DMS53 treated with DMSO at 0.1 percent for 48 hours (cell line): ENCODE results near the gene IQCF6.
"Not testable (repeated sequence)": the region's sequence is repeated elsewhere in the genome, so short reads cannot be mapped to it uniquely, and the experiment has no call there.

Source experiments
- DNase-seq: peaks from one replicate; lab custom pipeline; 2025; ENCODE audit not compliant: unreplicated experiment; lab: John Stamatoyannopoulos, UW

IQCF6 gene

DNA sequence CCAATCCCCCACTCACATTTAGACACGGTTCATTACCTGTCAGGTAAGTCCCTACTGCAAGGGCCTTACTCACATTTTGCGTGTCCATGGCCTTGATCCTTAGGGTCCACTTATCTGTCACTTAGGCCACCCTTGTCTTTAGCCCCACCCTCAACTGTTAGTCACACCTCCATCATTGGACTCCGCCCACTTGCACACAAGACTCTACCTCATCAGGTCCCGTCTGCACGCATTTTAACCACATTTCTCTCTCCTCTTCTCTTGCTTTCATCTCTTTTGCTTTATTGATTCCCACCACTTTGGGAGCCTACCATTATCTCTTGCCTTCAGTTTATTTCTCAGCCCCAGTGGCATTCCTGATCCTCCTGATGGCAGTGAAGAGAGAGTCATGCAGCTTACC lies at the start of gene IQCF6:
Gene IQCF6, minus strand, starts transcription at position 101 of the 400 bp plus-strand sequence. Its CDS starts 13 bp downstream, at position 88.
- DNase-seq: no peak

DNA sequence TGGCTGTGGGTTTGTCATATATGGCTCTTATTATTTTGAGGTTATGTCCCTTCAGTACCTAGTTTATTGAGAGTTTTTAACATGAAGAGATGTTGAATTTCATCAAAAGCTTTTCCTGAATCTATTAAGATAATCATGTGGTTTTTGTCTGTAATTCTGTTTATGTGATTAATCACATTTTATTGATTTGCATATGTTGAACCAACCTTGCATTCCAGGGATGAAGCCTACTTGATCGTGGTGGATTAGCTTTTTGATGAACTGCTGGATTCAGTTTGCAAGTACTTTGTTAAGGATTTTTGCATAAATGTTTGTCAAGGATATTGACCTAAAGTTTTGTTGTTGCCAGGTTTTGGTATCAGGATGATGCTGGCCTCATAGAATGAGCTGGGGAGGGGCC lies 49.3 kb upstream of the IQCF6 start:
- DNase-seq: no peak

DNA sequence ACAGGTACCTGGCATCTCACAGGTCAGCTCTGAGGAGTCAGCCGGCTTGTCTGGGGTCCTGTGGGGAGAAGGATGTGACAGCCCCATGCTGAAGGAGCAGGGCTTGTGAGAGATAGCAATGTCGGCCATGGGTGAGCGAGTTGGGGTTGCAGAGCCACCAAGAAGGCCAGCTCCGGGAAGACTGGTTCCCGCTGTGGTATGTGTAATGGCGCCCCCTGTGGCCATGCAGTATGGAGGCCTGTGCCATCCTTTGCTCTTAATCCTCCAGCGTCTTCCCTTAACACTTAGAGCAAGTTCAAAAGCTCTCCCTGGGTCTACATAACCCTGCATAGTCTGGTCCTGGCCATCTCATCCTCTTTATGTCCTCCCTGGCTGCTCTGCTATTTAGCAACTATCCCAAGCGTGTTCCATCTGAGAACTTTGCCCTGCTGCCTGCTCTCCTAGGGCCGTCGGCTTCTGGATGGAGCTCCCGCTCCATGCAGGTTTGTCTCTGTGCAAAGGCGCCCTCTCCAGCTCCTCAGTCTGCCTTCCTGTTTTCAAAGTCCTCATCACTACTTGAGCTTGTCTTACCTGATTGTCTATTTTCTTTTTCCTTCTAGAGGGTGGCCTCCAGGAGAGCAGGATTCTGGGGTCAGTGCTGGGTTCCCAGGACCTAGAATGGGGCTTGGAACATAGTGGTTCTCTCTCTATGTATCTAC lies 40.8 kb upstream of the IQCF6 start:
- DNase-seq: no peak

DNA sequence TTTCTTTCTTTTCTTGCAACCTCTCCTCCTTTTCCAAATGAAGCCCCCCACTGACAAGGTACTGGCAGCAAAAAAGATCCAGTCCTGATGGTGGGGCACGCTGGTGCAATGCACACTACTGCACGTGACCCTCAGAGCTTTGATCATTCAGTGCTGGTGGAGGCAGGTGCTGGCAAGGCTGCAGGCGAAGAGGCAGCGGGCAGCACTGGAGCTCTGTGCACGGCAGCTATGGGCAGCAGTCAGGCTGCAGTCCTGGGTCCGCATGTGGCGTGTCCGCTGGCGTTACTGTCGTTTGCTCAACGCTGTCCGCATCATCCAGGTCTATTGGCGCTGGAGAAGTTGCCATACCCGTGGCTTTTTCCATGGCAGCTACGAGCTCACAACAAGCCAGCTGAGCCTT lies 40.1 kb upstream of the IQCF6 start:
- no peak for DNase-seq

DNA sequence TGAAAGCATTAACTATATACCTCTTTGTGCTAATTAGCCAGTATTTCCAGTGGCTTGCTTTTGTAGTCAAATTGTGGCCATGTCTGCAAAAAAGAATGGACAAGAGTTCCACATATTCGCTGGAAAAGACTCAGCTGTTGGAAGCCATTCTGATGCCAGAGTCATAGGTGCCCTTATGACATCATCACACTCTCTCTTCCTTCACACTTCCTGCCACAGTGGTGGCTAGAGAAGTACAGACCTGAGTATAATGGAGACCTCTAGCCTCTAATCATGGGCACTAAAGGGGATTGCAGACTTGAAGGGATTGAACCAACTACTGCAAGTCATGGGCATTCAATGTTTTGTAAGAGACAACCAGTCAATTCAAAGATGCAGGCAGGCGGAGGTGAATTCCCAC lies 38.3 kb upstream of the IQCF6 start:
- DNase-seq: no peak

DNA sequence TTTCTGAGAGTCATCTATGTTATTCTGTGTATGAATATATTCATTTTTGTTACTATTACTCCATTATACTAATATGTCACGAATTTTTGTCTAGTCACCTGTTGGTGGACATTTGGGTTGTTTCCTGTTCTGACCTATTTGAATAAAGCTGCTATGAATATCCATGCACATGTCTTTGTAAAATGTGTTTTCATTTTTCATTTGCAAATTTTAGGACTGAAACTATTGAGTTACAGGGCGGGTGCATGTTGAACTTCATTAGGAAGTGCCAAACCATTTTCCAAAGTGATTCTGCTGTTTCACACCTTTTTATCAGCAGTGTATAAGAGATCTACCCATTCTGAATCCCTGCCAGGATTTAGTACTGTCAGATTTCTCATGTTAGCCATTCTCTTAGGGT lies 37.7 kb upstream of the IQCF6 start:
- no peak for DNase-seq

DNA sequence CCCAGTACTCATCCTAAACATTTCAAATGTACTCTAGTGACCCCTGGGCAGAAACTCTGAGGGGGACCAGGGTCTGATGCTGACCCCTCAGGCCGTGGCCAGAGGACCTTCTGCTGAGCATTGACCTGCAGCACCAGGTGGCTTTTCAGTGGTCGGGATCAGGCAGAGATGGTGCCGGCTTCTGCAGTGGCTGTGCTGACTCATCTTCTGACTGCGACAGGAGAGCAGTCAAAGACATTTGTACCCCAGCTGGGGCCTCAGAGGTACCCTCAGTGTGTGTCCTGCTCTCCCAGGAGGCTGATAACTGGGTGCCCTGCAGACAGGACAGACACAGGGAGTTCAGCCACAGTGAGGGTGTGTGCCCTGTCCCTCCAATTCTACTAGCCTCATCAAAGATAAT lies 36.6 kb upstream of the IQCF6 start:
- DNase-seq: no peak

DNA sequence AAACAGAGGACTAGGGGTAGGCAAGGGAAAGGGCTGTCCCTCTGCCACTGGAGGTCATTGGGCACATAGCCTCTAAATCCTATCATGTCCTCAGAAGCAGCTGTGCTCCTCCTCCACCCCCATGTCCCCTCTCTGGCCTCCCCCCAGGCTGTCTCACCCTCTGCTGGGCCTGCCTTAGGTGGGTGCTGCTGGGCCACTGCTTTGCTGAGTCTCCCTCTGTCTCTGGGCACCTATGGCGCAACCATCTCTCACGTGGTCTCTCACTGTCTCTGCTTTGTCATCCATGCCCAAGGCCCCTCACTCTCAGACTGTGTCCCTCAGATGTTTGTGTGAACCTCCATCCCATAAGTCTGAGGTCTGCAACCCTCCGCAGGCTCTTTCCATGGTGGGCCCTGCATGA lies 35.0 kb upstream of the IQCF6 start:
- DNase-seq: no peak

DNA sequence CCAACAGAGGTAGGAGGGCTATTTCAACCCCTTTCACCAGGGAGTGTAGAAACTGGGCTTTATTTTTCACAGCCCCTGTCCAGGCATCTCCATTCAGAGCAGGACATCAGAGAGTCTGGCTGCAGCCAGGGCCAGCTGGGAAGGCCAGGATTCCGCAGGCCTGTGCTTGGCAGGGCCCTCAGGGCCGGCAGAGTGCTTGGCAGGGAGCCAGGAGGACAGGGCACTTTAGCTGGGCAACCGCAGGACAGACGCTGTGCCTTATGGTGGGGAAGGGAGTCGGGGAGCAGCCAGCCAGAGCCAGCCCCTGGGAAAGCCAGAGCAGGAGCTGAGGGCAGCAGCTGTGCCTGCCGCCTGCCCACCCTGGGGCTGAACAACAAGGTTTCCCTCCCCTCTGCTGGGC lies 34.5 kb upstream of the IQCF6 start:
- DNase-seq: no peak

DNA sequence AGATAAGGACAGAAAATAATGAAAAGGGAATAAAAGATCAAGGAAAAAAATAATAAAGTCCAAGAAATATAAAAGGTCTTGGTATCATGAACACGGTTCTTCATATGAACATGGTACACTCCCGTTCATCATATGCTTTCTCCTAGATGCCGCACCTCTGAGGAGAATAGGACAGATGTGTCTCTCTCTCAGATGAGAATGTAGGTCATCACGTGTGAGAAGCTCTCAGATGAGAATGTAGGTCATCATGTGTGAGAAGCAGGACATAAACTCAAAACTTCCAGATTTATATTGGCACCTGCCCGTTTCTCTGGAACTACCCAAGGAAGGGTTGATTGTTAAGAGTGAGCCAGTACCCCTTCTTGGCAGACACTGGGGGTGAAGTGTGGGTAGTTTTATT lies 29.9 kb upstream of the IQCF6 start:
- DNase-seq: no peak

DNA sequence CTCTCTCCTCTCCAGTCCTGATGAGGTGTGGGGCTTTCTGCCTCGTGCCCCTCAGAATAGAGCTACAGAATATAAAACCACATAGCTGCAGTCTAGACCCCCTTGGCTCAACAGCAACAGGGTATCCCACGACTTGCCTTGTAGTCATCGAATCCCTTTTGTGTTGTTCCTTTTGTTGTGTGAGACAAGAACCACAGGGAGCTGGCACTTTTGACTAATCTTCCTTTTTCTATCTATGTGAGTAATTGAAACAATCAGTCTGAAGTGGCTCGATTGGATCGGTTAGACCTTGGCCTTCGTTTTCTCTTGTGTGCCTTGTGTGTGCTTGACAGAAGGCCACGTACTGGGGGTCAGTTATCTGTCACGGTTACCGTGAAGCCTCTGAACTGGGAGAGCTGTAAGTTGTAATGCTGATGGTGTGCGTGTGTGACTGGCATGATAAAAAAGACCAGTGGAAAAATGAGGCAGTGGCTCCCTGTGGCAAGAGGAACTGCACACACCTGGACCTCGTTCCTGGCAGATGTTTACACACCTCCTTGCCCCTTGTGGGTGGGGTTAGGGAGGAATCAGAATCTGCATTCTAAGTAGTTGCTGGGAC lies 23.2 kb upstream of the IQCF6 start:
- no peak for DNase-seq

DNA sequence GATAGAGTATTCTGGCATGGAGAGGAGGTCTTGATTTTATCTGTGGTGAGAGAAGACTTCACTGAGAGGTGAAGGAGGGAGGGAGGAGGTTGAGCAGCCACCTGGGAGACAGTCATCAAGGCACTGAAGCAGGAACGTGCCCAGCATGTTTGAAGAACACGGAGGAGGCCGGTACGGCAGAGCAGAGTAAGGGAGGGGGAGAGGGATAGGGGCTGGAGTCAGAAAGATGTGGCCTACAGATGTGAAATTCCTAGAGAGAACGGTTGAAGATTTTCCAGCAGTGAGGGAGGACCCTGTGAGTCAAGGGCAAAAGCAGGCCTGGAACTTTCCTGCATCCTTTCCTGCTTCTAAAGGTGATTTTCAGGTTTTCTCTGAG lies 21.7 kb upstream of the IQCF6 start:
- DNase-seq: no peak

DNA sequence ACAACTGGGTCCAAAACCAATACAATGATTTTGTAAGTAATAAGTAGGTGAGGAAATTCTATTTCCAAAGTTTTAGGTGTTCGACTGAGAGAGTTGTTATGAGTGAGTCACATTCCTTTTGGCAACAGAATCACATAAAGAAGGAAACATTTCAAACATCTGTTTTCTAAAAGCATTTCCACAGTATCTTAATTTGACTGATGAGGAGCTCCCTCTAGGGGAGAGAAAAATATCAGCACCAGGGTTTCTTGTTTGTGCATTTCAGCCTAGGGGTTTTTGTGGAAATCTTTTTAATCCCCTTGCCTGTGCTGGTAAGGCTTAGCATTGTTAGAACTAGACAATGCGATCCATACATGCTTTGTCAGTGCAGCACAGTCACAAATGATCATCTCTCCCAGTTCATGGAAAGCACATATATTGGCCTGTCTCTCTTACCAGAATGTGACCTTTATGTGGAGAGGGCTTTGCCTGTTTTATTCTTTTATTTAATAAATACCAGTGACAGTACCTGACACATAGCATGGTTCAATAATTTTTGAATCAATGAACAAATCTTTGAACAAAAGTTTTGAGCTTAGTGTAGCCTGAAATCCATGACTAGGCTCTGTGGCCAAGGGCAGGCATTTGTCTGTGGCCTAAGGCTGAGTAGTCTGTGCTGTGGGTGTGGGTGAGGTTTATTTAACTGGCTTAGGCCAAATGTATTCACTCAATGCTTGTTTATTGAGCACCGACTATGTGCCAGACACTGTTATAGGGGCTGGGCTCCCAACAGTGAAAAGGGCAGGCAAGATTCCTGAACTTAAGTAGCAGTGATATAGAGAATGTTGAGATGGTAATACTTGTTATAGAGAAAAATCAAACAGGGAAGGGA lies 21.1 kb upstream of the IQCF6 start:
- DNase-seq: no peak

DNA sequence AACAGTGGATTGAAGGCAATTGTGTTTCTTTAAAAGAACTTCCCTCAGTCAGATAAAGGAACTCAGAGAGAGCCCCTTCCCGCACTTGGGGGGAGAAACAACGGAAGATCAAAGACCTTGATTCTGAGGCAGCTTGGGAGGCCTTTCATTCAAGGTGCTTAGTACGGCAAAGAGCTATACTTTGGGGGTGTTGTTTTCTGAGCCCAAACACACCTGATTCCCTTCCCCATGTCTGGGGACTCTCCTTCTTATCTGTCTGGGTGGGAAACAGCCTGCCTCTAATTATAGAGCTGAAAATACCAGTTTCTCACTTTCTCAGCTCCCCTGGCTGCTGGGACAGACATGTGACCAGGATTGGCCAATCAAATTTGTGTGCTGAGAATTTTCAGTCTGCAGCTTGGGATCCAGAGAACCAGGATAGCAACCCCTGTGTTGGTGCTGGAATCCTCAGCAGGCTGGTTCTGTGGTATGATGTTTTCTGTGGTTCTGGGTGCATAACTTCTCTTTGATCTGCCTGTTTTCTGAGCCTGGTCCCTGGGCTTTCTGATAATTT lies 19.4 kb upstream of the IQCF6 start:
- DNase-seq: no peak

DNA sequence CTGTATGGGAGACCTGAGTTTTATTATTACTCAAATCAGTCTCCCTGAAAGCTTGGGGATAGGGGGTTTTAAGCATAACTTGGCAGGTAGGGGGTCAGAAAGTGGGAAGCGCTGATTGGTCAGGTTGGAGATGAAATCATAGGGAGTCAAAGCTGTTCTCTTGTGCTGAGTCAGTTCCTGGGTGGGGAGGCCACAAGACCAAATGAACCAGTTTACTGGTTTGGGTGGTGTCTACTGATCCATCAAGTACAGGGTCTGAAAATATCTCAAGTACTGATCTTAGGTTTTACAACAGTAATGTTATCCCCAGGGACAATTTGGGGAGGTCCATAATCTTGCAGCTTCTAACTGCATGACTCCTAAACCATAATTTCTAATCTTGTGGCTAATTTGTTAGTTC lies 17.8 kb upstream of the IQCF6 start:
- no peak for DNase-seq

DNA sequence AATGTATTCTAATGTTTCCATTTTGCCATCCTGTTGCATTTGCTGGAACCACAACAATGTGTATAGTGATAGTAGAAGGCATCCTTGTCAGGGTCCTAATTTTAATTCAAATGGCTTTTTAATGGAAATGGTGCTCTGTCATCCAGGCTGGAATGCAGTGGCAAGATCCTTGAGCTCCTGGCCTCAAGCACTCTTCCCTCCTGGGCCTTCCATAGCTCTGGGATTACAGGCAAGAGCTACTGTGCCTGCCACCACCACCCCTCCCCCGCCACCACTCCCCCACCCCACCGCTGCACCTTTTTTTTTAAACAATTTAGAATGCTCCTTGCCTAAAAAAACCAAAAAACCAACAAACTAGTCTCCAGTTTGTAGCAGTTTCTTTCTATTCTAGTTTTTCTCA lies 15.2 kb upstream of the IQCF6 start:
- no peak for DNase-seq

DNA sequence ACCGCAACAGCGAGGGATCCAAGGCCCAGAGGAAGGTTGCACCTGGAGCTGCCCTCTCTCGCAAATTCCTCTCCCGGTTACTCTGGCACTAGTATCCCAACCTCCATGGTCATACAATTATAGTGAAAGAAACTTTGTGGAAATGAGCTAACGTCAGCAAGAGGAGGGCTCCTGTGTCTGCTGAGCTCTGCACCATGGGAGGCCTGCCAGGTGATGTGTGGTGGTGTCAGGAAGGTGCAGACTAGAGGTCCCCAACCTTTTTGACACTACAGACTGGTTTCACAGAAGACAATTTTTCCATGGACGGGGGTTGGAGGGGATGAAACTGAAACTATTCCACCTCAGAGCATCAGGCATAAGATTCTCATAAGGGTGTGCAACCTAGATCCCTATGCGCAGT lies 13.2 kb upstream of the IQCF6 start:
- no peak for DNase-seq

DNA sequence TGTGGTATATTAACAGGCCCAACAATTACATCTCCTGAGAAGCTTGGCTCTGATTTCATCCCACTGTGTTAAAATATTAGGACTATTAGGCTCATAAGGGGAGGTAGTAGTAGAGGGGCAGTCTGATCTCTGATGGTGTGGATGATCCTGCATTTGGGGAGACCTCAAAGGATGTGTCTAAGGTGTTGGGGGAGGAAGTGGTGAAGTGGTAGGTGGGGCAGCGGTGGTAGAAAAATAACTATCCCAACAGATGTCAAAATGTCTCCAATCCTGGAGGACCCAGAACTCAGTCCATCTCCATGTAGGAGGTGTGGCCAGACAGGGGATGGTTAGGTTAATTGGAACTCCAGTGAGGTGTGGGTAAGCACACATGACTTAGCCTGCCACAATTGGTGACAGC lies 10.4 kb upstream of the IQCF6 start:
- no peak for DNase-seq

DNA sequence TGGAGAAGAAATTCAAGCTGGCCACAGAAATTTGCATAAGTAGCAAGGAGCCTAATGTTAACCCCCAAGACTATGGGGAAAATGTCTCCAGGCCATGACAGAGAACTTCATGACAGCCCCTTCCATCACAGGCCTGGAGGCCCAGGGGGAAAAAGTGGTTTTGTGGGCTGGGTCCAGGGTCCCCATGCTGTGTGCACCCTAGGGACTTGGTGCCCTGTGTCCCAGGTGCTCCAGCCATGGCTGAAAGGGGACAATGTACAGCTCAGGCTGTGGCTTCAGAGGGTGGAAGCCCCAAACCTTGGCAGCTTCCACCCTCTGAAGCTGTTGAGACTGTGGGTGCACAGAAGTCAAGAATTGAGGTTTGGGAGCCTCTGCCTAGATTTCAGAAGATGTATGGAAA lies 8.5 kb upstream of the IQCF6 start:
- not testable (repeated sequence) for DNase-seq

DNA sequence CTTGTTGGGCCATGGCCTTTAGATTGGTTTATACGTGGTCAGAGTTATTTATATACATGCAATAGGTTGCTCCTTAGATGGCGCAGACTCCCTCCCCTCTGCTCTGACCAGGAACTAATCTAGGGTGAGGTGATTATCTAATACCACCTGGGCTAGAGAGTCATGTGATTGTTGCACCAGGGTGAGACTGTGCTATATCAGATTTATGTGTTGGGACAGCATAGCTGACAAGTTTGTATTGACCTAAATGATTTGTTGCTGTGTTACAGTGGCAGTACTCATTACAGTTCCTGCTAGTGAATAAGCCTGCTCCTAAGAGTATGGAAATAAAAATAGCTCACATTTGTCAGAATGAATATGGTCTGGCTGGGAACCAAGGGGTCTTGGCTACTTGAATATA lies 7.2 kb upstream of the IQCF6 start:
- DNase-seq: no peak

DNA sequence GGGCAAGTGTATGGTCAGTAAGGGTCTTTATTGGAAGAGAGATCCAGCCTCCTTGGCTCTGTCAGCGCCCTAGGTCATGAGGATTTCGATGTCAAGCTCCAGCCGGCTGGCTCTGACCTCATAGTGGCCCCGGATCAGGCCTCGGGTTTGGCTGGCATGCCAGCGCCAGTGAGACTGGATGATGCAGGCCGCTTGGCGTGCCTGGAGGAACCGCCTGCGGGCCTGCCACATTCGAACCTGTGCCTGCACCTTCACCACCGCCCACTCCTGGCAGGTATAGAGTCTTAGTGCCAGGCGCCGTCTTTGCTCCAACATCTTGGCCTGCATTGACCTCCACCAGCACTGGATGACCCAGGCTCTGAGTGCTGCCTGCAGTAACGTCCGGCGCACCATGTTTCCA lies 483 bp downstream of the IQCF6 start:
- DNase-seq: no peak

DNA sequence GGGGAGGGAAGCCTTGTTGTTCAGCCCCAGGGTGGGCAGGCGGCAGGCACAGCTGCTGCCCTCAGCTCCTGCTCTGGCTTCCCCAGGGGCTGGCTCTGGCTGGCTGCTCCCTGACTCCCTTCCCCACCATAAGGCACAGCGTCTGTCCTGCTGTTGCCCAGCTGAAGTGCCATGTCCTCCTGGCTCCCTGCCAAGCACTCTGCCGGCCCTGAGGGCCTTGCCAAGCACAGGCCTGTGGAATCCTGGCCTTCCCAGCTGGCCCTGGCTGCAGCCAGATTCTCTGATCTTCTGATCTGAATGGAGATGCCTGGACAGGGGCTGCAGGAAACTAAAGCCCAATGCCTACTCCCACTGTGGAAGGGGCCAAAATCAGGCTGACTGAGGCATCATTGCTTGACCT lies 1.1 kb downstream of the IQCF6 start:
- no peak for DNase-seq
